Ovary (tissue), 9 donors: ENCODE data around the gene ANGEL1. TPM values are rescaled to one million over a fixed set of nuclear protein-coding genes. Genes with fewer than 3 reads are reported as not detected.

Experiments used
- DNase-seq, 5 donors: peaks; one replicate each; pipeline ENCODE4 v3.0.0-alpha.2; 2019 to 2020
- H3K27ac ChIP-seq, 2 donors: fragments of 200-600 bp; one replicate each; pipeline versions ENCODE4 v1.5.1 to v1.8.0; 2019 to 2022
- H3K27me3 ChIP-seq: fragments of 200-600 bp; one replicate; pipeline ENCODE4 v1.8.0; 2022
- H3K36me3 ChIP-seq: fragments of 200-600 bp; sonication (generic); one replicate; pipeline ENCODE4 v1.5.1; 2019
- H3K4me1 ChIP-seq: one replicate; pipeline ENCODE4 v1.8.1; 2013; ENCODE audit warnings: mild to moderate bottlenecking, moderate library complexity; ENCODE audit not compliant: insufficient read depth
- H3K4me3 ChIP-seq: fragments of 200-600 bp; sonication (generic); one replicate; pipeline ENCODE4 v1.5.1; 2017
- H3K9me3 ChIP-seq, 2 donors: fragments of 200-600 bp in 1 of 2; sonication (generic) in 1 of 2; one replicate each; pipeline versions ENCODE4 v1.5.1 to v1.8.1; 2013 to 2019; ENCODE audit warnings: mild to moderate bottlenecking in 1 of 2, moderate library complexity in 1 of 2
- CTCF ChIP-seq, 3 donors: fragments of 450-650 bp in 2 of 3; fragments of 200-600 bp in 1 of 3; IDR thresholded peaks; one replicate each; pipeline versions ENCODE4 v1.5.1 to v1.8.0; 2016 to 2022; ENCODE audit warnings: antibody characterized with exemption in 3 of 3, mild to moderate bottlenecking in 1 of 3
- EP300 ChIP-seq: sonication (generic); formaldehyde crosslinking; IDR thresholded peaks from one replicate; pipeline ENCODE4 v1.6.1; 2017; ENCODE audit warnings: antibody characterized with exemption
- POLR2A ChIP-seq: fragments of 450-650 bp; IDR thresholded peaks from one replicate; pipeline ENCODE4 v1.6.1; 2017; ENCODE audit warnings: antibody characterized with exemption, mild to moderate bottlenecking, moderate library complexity
- WGBS, 3 donors: extraction: QIAGEN DNeasy Blood & Tissue Kit in 1 of 3; methylation state at CpG; one replicate each; pipeline versions ENCODE4 v1.1.5 to v1.1.7; 2013 to 2017; 5-methylcytosine and 5-hydroxymethylcytosine counted together
- intact Hi-C, 4 donors: fragments of 100-400 bp; cut with DNase I; formaldehyde crosslinking; loops; one replicate each; pipeline versions ENCODE4 v1.11.0 to v1.15.1; 2022 to 2023
- polyA plus RNA-seq, 2 donors: library from polyadenylated mRNA; stranded (reverse); fragments of 200-250 nt in 1 of 2; fragments of 350-450 nt in 1 of 2; fragmentation: Illumina TruSeq in 1 of 2; extraction: RNeasy Lipid Tissue Mini Kit (QIAGEN cat#74804) in 1 of 2; gene quantifications; one replicate each; pipeline ENCODE4 v1.2.3, GENCODE V29; 2013 to 2014
- total RNA-seq, 7 donors: library from RNA; depleted of rRNA in 2 of 7; stranded (reverse); fragments of >200 nt in 2 of 7; fragmentation: NEBNext Ultra II Directional in 3 of 7; extraction: Animal tissue kit (Norgen Biotek cat#: 25700) in 3 of 7; gene quantifications; one replicate each; pipeline versions ENCODE4 v1.1.0 to v1.2.4, GENCODE V29; 2016 to 2023
- donor health status: DM: no; HTN: no; CAD: no; lungs with moderate emphysema.
- donor health status: DM: no; HTN: no; CAD: no.
- donor health status: Bipolar disorder and iron deficiency.
- donor health status: DM: yes; HTN: yes; CAD: no.
- donor health status: DM: no; HTN: no; CAD: no.
- donor health status: DM: yes; HTN: yes; CAD: no.

Gene ANGEL1
- total and polyA plus RNA-seq, 9 donors, result 13.8 to 26.0 (median 19.4) TPM

DNA sequence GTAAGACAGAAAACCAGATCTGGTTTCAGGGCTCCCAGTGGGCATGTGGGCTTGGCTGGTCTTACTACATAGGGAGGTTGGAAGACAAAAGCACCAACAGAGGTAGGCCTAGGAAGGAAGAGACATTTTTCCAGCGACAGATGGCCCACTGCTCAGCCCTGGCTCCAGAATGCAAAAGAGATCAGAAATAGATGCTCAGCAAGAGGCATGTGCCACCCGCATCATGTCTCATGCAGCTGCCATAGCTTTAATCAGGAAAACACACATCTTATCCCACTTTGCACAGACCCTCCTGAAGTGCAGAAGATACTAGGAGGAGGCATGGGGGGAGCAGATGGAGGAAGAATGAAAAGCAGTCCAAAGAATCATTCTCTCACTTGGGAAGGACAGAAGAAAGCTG is 26.1 kb downstream of the ANGEL1 start:
- TF ChIP-seq POLR2A, result no peak
- no peak for TF ChIP-seq EP300
- TF ChIP-seq CTCF (IDR thresholded peaks at IDR 0.05), result no peak
- no peak overlapping the region for H3K4me3 ChIP-seq
- H3K36me3 ChIP-seq, result no peaks in the 10 kb centered on the region
- intact Hi-C loops, result loop anchor here in 2 of 4 donors (10.0 kb wide), 2 partner anchors 72 to 82 kb away; no protein-coding TSS in a partner anchor
- 97 to 100% (median 99%) methylated on average over 2 of the region's 2 CpGs for WGBS, 3 donors
- H3K9me3 ChIP-seq, result no peaks in the 10 kb centered on the region
- DNase-seq, result no peak
- no peaks in the 10 kb centered on the region for H3K27me3 ChIP-seq
- peaks cover 4% of the 10 kb centered on the region for H3K4me1 ChIP-seq
- no peak overlapping the region for H3K27ac ChIP-seq

DNA sequence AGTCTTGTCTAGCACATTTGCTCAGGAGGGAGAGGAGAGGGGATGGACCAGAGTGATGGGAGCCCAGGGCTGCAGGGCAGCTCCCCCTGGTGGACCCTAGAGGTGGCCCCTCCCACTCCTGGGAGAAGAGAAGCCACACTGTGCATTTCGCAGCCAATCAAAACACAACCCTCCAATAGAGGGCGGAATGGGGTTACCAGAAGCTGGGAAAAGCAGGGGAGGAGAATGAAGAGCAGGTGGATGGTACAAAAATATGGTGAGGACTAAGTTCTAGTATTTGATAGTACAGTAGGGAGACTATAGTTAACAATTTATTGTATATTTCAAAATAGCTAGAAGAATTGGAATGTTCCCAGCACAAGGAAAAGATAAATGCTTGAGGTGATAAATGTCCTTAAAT is 27.8 kb downstream of the ANGEL1 start:
- WGBS, 3 donors, result 12 to 41% (median 15%) methylated on average over 2 of the region's 2 CpGs
- Histone ChIP-seq H3K36me3 (no peaks in the 10 kb centered on the region), H3K27ac (no peak overlapping the region), H3K4me1 (peaks cover 8% of the 10 kb centered on the region), H3K27me3 (no peaks in the 10 kb centered on the region), H3K4me3 (no peak overlapping the region), H3K9me3 (no peaks in the 10 kb centered on the region)
- peak; percentile 69 to 85 (median 79) for DNase-seq
- TF ChIP-seq CTCF (IDR thresholded peaks at IDR 0.05) (peak; percentile 21 to 79 (median 74)), POLR2A (no peak), EP300 (no peak)
- intact Hi-C loops, result loop anchor here in 3 of 4 donors (1.0 to 10.0 kb wide), 3 partner anchors 70 to 80 kb away; no protein-coding TSS in a partner anchor

DNA sequence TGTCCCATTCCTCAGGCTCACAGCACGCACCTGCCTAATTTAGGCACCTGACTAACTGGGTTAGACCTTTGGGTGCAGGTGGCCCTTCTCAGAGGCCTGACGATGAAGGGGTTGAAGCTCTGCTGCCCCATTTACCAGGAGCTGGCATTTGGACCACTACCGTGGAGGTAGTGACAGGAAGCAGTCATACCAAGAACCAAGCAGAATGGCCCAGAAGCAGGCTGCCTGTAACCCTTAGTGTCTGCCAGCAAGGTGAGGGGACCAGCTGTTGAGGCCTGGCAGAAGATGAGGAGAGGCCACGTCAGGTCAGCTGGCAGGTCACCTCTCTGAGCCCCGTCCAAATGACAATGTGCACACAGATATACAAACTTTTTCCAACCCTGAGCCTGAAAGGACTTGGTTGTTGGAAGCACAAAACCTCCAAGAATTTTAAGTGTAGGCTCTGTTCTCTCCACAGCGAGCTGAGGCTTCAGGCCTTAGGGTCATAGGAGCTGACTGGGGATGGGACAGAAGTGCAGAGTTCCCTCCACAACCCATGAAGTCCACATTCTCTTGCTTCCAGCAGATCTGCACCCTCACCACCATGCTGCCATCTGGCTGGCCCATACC is 28.3 kb downstream of the ANGEL1 start:
- TF ChIP-seq POLR2A (no peak), CTCF (IDR thresholded peaks at IDR 0.05) (no peak), EP300 (no peak)
- no peaks in the 10 kb centered on the region for H3K36me3 ChIP-seq
- H3K27ac ChIP-seq, result no peak overlapping the region
- peak in 1 of 5 donors; percentile 13 for DNase-seq
- intact Hi-C loops, result loop anchor here in 3 of 4 donors (1.0 to 10.0 kb wide), 3 partner anchors 70 to 80 kb away; no protein-coding TSS in a partner anchor
- no peaks in the 10 kb centered on the region for H3K27me3 ChIP-seq
- 82 to 89% (median 83%) methylated on average over 6 of the region's 6 CpGs for WGBS, 3 donors
- H3K9me3 ChIP-seq, result no peaks in the 10 kb centered on the region
- peaks cover 8% of the 10 kb centered on the region for H3K4me1 ChIP-seq
- H3K4me3 ChIP-seq, result no peak overlapping the region

- H3K27ac ChIP-seq, result peak overlapping the region; percentile 29 to 46
Observed at GRCh38 chr14:76782885-76783566, 29.7 kb downstream of the ANGEL1 start.

More at GRCh38 chr14:76782885-76783566, 29.7 kb downstream of the ANGEL1 start:
- Histone ChIP-seq H3K9me3 (no peaks in the 10 kb centered on the region), H3K36me3 (no peaks in the 10 kb centered on the region), H3K27me3 (no peaks in the 10 kb centered on the region), H3K4me3 (no peak overlapping the region), H3K4me1 (peaks cover 8% of the 10 kb centered on the region)
- intact Hi-C loops, result loop anchor here in 2 of 4 donors (10.0 kb wide), 2 partner anchors 68 to 78 kb away; no protein-coding TSS in a partner anchor
- DNase-seq, result peak in 2 of 5 donors; percentile 18 to 41
- WGBS, 3 donors, result 38 to 46% (median 43%) methylated on average over 8 to 9 of the region's 9 CpGs
- no peak for TF ChIP-seq CTCF (IDR thresholded peaks at IDR 0.05)
- no peak for TF ChIP-seq EP300
- no peak for TF ChIP-seq POLR2A
